Astrocyte (in vitro differentiated cells and primary cell): Measurements from ENCODE around the gene PIK3R1.

Source experiments
- CTCF ChIP-seq: IDR thresholded peaks from 2 replicates; pipeline ENCODE4 v1.5.1; 2011; ENCODE audit warnings: low read depth, mild to moderate bottlenecking, inconsistent platforms, low read length, moderate library complexity; ENCODE audit not compliant: insufficient read depth
- EZH2 ChIP-seq: IDR thresholded peaks from 2 replicates; pipeline ENCODE4 v1.6.1; 2012; ENCODE audit warnings: mild to moderate bottlenecking, low read length, inconsistent platforms; ENCODE audit not compliant: insufficient read depth

- TF ChIP-seq CTCF (no peak), EZH2 (no peak)
Measured at GRCh38 chr5:68217047-68217355, 1.4 kb downstream of the PIK3R1 start.
